ENCODE measurements around the gene SEMA3D.

The SEMA3D gene

GRCh38 chr7:85019176-85019575 lies 167.7 kb downstream of the SEMA3D start:
- no peak for DNase-seq (ENCODE audit: extremely low read depth, low read depth)
- no peak for TF ChIP-seq CTCF (IDR thresholded peaks at IDR 0.05; ENCODE audit: low read depth, low read length)

GRCh38 chr7:85018498-85018897 lies 168.4 kb downstream of the SEMA3D start:
- DNase-seq (ENCODE audit: extremely low read depth, low read depth), result no peak

GRCh38 chr7:85016286-85016685 lies 170.6 kb downstream of the SEMA3D start:
- DNase-seq (ENCODE audit: extremely low read depth, low read depth), result no peak
- no peak for TF ChIP-seq CTCF (IDR thresholded peaks at IDR 0.05; ENCODE audit: low read depth, low read length)

More at GRCh38 chr7:85018498-85018897, 168.4 kb downstream of the SEMA3D start:
- TF ChIP-seq CTCF (IDR thresholded peaks at IDR 0.05; ENCODE audit: low read depth, low read length), result no peak

- no peak for TF ChIP-seq CTCF (IDR thresholded peaks at IDR 0.05; ENCODE audit: low read depth, low read length)
- DNase-seq (ENCODE audit: extremely low read depth, low read depth), result no peak
Measured at GRCh38 chr7:85014936-85015660, 171.8 kb downstream of the SEMA3D start.

GRCh38 chr7:85011127-85011526 lies 175.7 kb downstream of the SEMA3D start:
- no peak for DNase-seq (ENCODE audit: extremely low read depth, low read depth)

GRCh38 chr7:85010306-85010705 lies 176.6 kb downstream of the SEMA3D start:
- no peak for DNase-seq (ENCODE audit: extremely low read depth, low read depth)
- TF ChIP-seq CTCF (IDR thresholded peaks at IDR 0.05; ENCODE audit: low read depth, low read length), result no peak

More at GRCh38 chr7:85011127-85011526, 175.7 kb downstream of the SEMA3D start:
- no peak for TF ChIP-seq CTCF (IDR thresholded peaks at IDR 0.05; ENCODE audit: low read depth, low read length)

GRCh38 chr7:85006754-85007153 lies 180.1 kb downstream of the SEMA3D start:
- no peak for TF ChIP-seq CTCF (IDR thresholded peaks at IDR 0.05; ENCODE audit: low read depth, low read length)
- no peak for DNase-seq (ENCODE audit: extremely low read depth, low read depth)
